Measurements from ENCODE around the gene AVL9.
"Not testable (repeated sequence)": the region's sequence is repeated elsewhere in the genome, so short reads cannot be mapped to it uniquely, and the experiment has no call there.

GRCh38 chr7:32636725-32637462, 141.6 kb downstream of the AVL9 start:
- TF ChIP-seq CTCF, POLR2A (IDR thresholded peaks at IDR 0.05): not testable (repeated sequence)
